ENCODE measurements around the gene UBE2F. TPM values are rescaled to one million over a fixed set of nuclear protein-coding genes. Genes with fewer than 3 reads are reported as not detected.

Gene UBE2F
- total and polyA plus RNA-seq, 2 of the 4 experiments (the other 2 are of a cell fraction) = 44.6 to 59.8 TPM

- Histone ChIP-seq H4K91ac (ENCODE audit: insufficient read depth, low read depth, low read length) (no peak overlapping the region), H2BK120ac (ENCODE audit: low read depth, low read length) (no peak overlapping the region), H2BK15ac (ENCODE audit: low read depth, low read length) (no peak overlapping the region), H2BK20ac (ENCODE audit: low read depth, low read length) (no peak overlapping the region), H3K27me3 (ENCODE audit: control insufficient read depth, insufficient read depth, low read length) (no peaks in the 10 kb centered on the region), H4K8ac (ENCODE audit: low read depth in 2 of 2, low read length in 2 of 2) (no peak overlapping the region), H4K20me1 (ENCODE audit: insufficient read depth, low read length) (no peaks in the 10 kb centered on the region; the same call in 1 of the 2 replicates), H2AK5ac (ENCODE audit: low read depth, low read length) (no peak overlapping the region), H3K27ac (ENCODE audit: insufficient read depth, low read length) (no peak overlapping the region), H2AFZ (replicated peaks; ENCODE audit: low read length, poor library complexity) (no peak overlapping the region), H4K5ac (ENCODE audit: low read depth, low read length) (no peak overlapping the region), H3K4me1 (ENCODE audit: control insufficient read depth, insufficient read depth, low read length) (no peaks in the 10 kb centered on the region), H3K18ac (ENCODE audit: low read depth, low read length) (no peak overlapping the region), H3K9ac (ENCODE audit: low read depth, low read length) (no peak overlapping the region), H3K79me1 (ENCODE audit: low read depth in 1 of 2, low read length in 2 of 2) (no peaks in the 10 kb centered on the region), H3K9me1 (ENCODE audit: insufficient read depth, low read length) (peaks cover 3% of the 10 kb centered on the region), H3K4me2 (ENCODE audit: low read depth, low read length) (no peak overlapping the region), H3K4ac (ENCODE audit: low read depth, low read length) (no peak overlapping the region), H3K36me3 (ENCODE audit: control insufficient read depth, insufficient read depth, low read length) (peaks cover 32% of the 10 kb centered on the region), H2BK5ac (ENCODE audit: low read depth, low read length, poor library complexity, severe bottlenecking) (no peak overlapping the region), H3K23ac (ENCODE audit: low read depth, low read length) (no peak overlapping the region), H3K14ac (replicated peaks; ENCODE audit: low read depth, low read length) (no peak overlapping the region), H2AK9ac (replicated peaks; ENCODE audit: low read depth, low read length, poor library complexity) (no peak overlapping the region), H3K4me3 (ENCODE audit: insufficient read depth, low read depth, low read length) (no peak overlapping the region), H3K56ac (ENCODE audit: extremely low read depth, insufficient read depth, low read length) (no peak overlapping the region), H3K9me3 (ENCODE audit: control insufficient read depth, insufficient read depth, low read length) (peaks cover 3% of the 10 kb centered on the region; the same call in 1 of the 2 replicates)
- no peak for ATAC-seq (ENCODE audit: low read depth)
- TF ChIP-seq ELK1 (IDR thresholded peaks at IDR 0.05; ENCODE audit: borderline replicate concordance, low read depth, low read length) = no peak
- no peak for TF ChIP-seq MXI1 (IDR thresholded peaks at IDR 0.05; ENCODE audit: borderline replicate concordance, low read depth, low read length)
- TF ChIP-seq SMC3 (IDR thresholded peaks at IDR 0.05; ENCODE audit: low read depth, low read length) = no peak
- no peak for TF ChIP-seq CTCF (conservative IDR thresholded peaks at IDR 0.05; ENCODE audit: low read depth, low read length)
- no peak for TF ChIP-seq NFE2L2 (IDR thresholded peaks at IDR 0.05; ENCODE audit: low read depth, low read length)
- no peak for TF ChIP-seq POLR2A (IDR thresholded peaks at IDR 0.05; ENCODE audit: low read depth, low read length)
- no peak for TF ChIP-seq CEBPB (IDR thresholded peaks at IDR 0.05; ENCODE audit: low read depth, low read length)
- no peak for TF ChIP-seq BHLHE40 (IDR thresholded peaks at IDR 0.05; ENCODE audit: low read depth, low read length)
- TF ChIP-seq USF2 (IDR thresholded peaks at IDR 0.05; ENCODE audit: low read depth, low read length) = no peak
- no peak for TF ChIP-seq FOS (IDR thresholded peaks at IDR 0.05; ENCODE audit: low read depth, low read length)
- TF ChIP-seq RAD21 (IDR thresholded peaks at IDR 0.05; ENCODE audit: low read length) = no peak
- TF ChIP-seq RCOR1 (IDR thresholded peaks at IDR 0.05; ENCODE audit: insufficient replicate concordance, low read length) = no peak
- no peak for TF ChIP-seq CHD1 (IDR thresholded peaks at IDR 0.05; ENCODE audit: low read depth, low read length)
- no peak for TF ChIP-seq MAZ (IDR thresholded peaks at IDR 0.05; ENCODE audit: borderline replicate concordance, low read depth, low read length)
- TF ChIP-seq RFX5 (IDR thresholded peaks at IDR 0.05; ENCODE audit: low read depth, low read length) = no peak
- TF ChIP-seq MAFK (IDR thresholded peaks at IDR 0.05; ENCODE audit: low read depth, low read length) = no peak
- DNase-seq = no peak
- 96% methylated on average over 11 of the region's 16 CpGs; no CpG with 5 or more reads in 1 of the 2 experiments for WGBS, 2 experiments (ENCODE audit: extremely low coverage in 2 of 2, insufficient read length in 1 of 2)
- intact Hi-C loops (cut with micrococcal nuclease) = no loop called here
- POLR2A ChIA-PET (ENCODE audit: unreplicated experiment) = no interaction called here
- dilution Hi-C loops (cut with HindIII; ENCODE audit: low sequenced_read_pairs, unreplicated experiment) = no loop called here
- CTCF ChIA-PET = no interaction called here
- no TSS peak for BruUV-seq (replicated peaks)
- in situ Hi-C loops (cut with MboI; ENCODE audit: low sequenced_read_pairs) = no loop called here
These were observed 114.7 kb downstream of the UBE2F start for GRCh38 chr2:238081561-238081960.
